ENCODE results near the gene ICAM4. TPM values are rescaled to one million over a fixed set of nuclear protein-coding genes. Genes with fewer than 3 reads are reported as not detected.

Gene ICAM4
- total and polyA plus RNA-seq, 9 of the 15 experiments (the other 6 are each of a cell fraction or from before 2014, with no cell fraction given): 14.1 to 86.1 (median 29.6) TPM

- TF ChIP-seq HMG20A (CRISPR knock-in tag; conservative IDR thresholded peaks at IDR 0.05) (no peak), NCOA6 (IDR thresholded peaks at IDR 0.05) (peak; percentile 82), SMARCA4 (IDR thresholded peaks at IDR 0.05) (peak; percentile 56), AFF4 (CRISPR knock-in tag; IDR thresholded peaks at IDR 0.05) (peak; percentile 25; the same call in 1 of the 2 replicates), ZNF384 (IDR thresholded peaks at IDR 0.05; ENCODE audit: low read depth, low read length) (no peak), ARID4B (CRISPR knock-in tag; IDR thresholded peaks at IDR 0.05) (peak; percentile 80; the same call in 1 of the 2 replicates), TCFL5 (CRISPR knock-in tag; conservative IDR thresholded peaks at IDR 0.05) (no peak), PML (IDR thresholded peaks at IDR 0.05; ENCODE audit: low read length) (no peak; the same call in none of the 2 replicates), PRMT5 (CRISPR knock-in tag; IDR thresholded peaks at IDR 0.05) (no peak), NR3C1 (CRISPR knock-in tag; IDR thresholded peaks at IDR 0.05) (no peak; the same call in none of the 2 replicates), CCNT2 (IDR thresholded peaks at IDR 0.05; ENCODE audit: borderline replicate concordance, extremely low read depth, insufficient read length, low read depth, low read length) (peak; percentile 90), DIDO1 (tag; IDR thresholded peaks at IDR 0.05; ENCODE audit: low read depth) (no peak), EP400 (IDR thresholded peaks at IDR 0.05) (peak; percentile 61), POLR2AphosphoS5 (IDR thresholded peaks at IDR 0.05; ENCODE audit: control insufficient read depth, insufficient read depth, low read depth, low read length) (peak; percentile 71; the same call in 1 of the 2 replicates), TRIM25 (IDR thresholded peaks at IDR 0.05; ENCODE audit: borderline replicate concordance) (no peak), KLF6 (CRISPR knock-in tag; IDR thresholded peaks at IDR 0.05; ENCODE audit: borderline replicate concordance) (peak; percentile 43; the same call in 1 of the 2 replicates)
Measured at GRCh38 chr19:10286803-10287737, at the start of gene ICAM4 (continued).
